Measurements from ENCODE around the gene SLC35F4. TPM values are rescaled to one million over a fixed set of nuclear protein-coding genes. Genes with fewer than 3 reads are reported as not detected.

SLC35F4 gene
- total RNA-seq, 6 experiments from 2014 or later: not detected

DNA sequence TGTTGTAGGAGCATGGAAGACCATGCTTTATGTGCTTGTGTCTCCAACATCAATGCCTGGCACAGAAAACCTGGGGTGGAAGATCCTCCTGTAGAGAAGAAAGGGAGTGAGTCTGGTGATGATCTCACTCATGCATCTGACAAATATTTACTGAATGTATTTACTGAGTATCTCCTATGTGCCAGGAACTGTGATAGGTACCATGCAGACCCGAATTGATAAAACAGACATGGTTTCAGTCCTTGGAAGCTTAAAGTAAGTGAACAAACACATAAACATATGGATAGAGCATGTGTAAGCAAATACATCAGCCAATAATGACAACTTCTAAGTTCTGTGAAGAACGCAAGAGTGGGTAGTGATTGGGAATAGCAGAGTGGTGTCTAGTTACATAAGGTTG, 255.3 kb downstream of the SLC35F4 start:
- no peak for DNase-seq
- no peaks in the 10 kb centered on the region for H3K36me3 Mint-ChIP-seq (ENCODE audit: low read depth)
- no peak overlapping the region for H3K27ac Mint-ChIP-seq
- peaks cover 40% of the 10 kb centered on the region for H3K9me3 Mint-ChIP-seq
- H3K27me3 Mint-ChIP-seq (ENCODE audit: insufficient read depth): no peaks in the 10 kb centered on the region
- no peaks in the 10 kb centered on the region for H3K4me1 Mint-ChIP-seq (ENCODE audit: low read depth)
- TF ChIP-seq, protein P1, sequence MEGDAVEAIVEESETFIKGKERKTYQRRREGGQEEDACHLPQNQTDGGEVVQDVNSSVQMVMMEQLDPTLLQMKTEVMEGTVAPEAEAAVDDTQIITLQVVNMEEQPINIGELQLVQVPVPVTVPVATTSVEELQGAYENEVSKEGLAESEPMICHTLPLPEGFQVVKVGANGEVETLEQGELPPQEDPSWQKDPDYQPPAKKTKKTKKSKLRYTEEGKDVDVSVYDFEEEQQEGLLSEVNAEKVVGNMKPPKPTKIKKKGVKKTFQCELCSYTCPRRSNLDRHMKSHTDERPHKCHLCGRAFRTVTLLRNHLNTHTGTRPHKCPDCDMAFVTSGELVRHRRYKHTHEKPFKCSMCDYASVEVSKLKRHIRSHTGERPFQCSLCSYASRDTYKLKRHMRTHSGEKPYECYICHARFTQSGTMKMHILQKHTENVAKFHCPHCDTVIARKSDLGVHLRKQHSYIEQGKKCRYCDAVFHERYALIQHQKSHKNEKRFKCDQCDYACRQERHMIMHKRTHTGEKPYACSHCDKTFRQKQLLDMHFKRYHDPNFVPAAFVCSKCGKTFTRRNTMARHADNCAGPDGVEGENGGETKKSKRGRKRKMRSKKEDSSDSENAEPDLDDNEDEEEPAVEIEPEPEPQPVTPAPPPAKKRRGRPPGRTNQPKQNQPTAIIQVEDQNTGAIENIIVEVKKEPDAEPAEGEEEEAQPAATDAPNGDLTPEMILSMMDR (IDR thresholded peaks at IDR 0.05): no peak
- no peak overlapping the region for H3K4me3 Mint-ChIP-seq

DNA sequence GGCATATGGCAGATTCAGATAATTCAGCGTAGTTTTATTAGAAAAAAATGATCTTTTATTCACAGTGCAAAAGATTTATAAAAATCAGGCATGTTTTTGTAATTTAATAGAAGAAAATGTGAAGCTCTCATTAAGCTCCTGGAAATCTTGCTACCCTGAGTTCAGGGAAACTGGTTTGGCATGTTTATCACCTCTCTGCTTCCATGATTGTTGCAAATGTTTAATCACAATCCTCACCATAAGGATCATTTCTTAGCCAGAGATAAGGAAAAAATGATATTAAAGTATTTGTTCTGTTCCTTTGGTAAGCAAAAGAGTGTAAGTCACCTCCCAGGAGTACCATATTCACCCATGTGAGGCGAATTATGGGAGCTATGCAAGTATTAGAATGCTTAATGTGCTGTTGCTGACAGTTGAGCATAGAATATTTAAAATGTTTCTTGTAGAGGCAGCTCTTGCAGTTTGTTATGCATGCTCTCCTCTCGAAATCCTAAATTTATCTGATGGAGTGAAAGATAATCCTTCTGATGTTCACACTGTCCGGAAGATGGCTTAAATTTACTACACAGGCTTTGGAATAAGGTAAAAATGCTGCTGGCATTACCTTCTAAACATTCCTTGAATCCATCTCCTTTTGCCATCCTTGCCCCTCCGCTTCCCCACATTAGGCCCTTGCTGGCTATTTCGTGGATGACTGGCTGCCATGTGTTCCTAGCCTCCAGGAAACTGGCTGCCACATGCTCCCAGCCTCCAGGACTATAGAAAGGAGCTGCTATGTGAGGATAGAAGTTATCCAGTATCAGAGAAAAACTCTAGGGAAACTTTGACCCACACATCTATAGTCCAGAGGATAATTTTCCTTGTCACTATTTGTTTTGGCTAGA, 256.5 kb downstream of the SLC35F4 start:
- Mint-ChIP-seq H3K27me3 (ENCODE audit: insufficient read depth) (no peaks in the 10 kb centered on the region), H3K27ac (no peak overlapping the region), H3K4me3 (no peak overlapping the region), H3K4me1 (ENCODE audit: low read depth) (no peaks in the 10 kb centered on the region), H3K36me3 (ENCODE audit: low read depth) (no peaks in the 10 kb centered on the region), H3K9me3 (peaks cover 43% of the 10 kb centered on the region)
- DNase-seq: no peak
- TF ChIP-seq, protein P1 (IDR thresholded peaks at IDR 0.05): no peak

DNA sequence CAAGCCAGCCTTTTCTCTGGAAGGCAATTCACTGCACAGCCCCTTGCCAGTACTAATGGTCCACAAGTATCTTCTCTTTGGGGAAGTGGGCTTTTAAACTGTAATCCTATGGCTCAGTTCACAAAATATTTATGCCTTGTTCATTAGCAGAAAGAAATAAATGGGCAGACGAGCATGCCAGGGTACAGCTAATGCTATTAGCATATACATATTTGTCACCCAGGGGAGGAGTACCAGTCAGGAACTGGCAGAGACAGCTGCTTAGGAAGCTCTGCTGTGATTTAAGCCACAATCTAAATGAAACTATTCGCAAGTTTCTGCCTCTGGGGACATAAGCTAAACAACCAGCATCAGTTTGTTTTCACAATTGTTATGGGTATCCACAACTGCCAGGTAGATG, 258.8 kb downstream of the SLC35F4 start:
- H3K9me3 Mint-ChIP-seq: peaks cover 43% of the 10 kb centered on the region

DNA sequence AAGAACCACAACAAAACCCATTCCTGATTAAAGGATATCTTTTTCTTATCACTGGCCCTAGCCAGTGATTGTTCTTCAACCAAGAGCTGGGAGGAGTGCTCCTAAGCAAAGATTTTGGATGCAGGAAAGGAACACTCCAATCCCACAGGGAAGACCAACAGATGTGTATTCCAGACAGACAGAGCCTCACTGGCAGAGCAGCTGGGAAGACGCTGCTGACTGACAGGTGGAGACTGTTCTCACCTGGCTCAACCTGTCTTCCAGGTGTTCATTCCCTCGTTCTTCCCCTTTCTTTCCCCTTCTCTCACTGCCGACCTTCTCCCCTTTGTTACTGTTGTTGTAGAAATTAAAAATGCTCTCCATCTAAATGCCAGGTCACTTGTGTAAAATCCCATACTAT, 282.5 kb downstream of the SLC35F4 start:
- TF ChIP-seq, protein P1 (IDR thresholded peaks at IDR 0.05): no peak
- Mint-ChIP-seq H3K27me3 (ENCODE audit: insufficient read depth) (0 out of 2 replicates have a peak, but pooled peaks cover 2% of the 10 kb centered on the region), H3K9me3 (peaks cover 31% of the 10 kb centered on the region), H3K27ac (no peak overlapping the region), H3K4me1 (ENCODE audit: low read depth) (no peaks in the 10 kb centered on the region), H3K36me3 (ENCODE audit: low read depth) (no peaks in the 10 kb centered on the region), H3K4me3 (no peak overlapping the region)
- DNase-seq: no peak

More for the DNA sequence above, 258.8 kb downstream of the SLC35F4 start:
- Mint-ChIP-seq H3K36me3 (ENCODE audit: low read depth) (no peaks in the 10 kb centered on the region), H3K4me3 (no peak overlapping the region), H3K27ac (no peak overlapping the region), H3K27me3 (ENCODE audit: insufficient read depth) (no peaks in the 10 kb centered on the region; the same call in 1 of the 2 replicates), H3K4me1 (ENCODE audit: low read depth) (no peaks in the 10 kb centered on the region)
- DNase-seq: no peak
- TF ChIP-seq, protein P1 (IDR thresholded peaks at IDR 0.05): no peak

DNA sequence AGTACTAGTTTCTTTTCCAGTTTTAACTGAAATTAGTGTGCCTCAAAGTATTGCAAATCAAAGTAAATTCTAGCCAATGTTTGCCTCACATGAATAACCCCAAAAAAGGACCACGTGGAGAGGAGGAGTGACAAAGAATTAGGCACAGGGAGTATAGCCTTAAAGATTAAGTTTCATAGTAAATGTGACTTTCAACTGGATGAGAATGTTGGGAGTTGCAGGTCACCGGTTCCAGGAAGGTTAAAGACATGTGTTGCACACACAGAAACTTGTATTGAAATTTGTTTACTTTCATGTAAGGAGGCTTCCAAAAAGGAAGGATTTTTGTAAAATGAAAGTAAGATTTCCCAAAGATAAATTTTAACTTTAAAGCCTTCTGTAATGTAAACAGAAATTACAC, 283.1 kb downstream of the SLC35F4 start:
- 0 out of 2 replicates have a peak, but pooled peaks cover 2% of the 10 kb centered on the region for H3K27me3 Mint-ChIP-seq (ENCODE audit: insufficient read depth)

More for the DNA sequence above, 283.1 kb downstream of the SLC35F4 start:
- H3K9me3 Mint-ChIP-seq: peaks cover 27% of the 10 kb centered on the region
- no peak overlapping the region for H3K27ac Mint-ChIP-seq
- no peaks in the 10 kb centered on the region for H3K36me3 Mint-ChIP-seq (ENCODE audit: low read depth)
- TF ChIP-seq, protein P1 (IDR thresholded peaks at IDR 0.05): no peak
- DNase-seq: no peak
- no peak overlapping the region for H3K4me3 Mint-ChIP-seq
- no peaks in the 10 kb centered on the region for H3K4me1 Mint-ChIP-seq (ENCODE audit: low read depth)
